Measurements from ENCODE around the gene MAGEB16. TPM values are rescaled to one million over a fixed set of nuclear protein-coding genes. Genes with fewer than 3 reads are reported as not detected.

Gene MAGEB16
- total RNA-seq, 1 experiment from 2014 or later: not detected

DNA sequence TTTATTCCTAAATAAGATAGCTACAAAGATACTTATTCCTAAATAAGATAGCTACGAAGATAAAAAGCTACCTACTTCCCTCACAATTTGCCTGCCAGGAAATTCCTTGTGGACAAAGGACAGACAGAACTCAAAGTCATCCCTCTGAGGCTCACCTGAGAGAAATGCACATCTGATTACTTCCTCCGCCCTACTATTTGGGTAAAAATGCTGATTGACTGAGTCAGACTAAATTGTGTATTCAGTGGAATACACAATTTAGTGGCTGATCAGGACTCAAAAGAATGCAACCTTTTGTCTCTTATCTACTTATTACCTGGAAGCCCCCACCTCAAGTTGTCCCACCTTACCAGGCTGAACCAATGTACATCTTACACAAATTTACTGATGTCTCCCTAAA is 10.3 kb upstream of the MAGEB16 start:
- Mint-ChIP-seq H3K36me3 (ENCODE audit: insufficient read depth, unreplicated experiment) (no peaks in the 10 kb centered on the region), H3K27ac (ENCODE audit: low read depth, unreplicated experiment) (no peak overlapping the region), H3K9me3 (ENCODE audit: unreplicated experiment) (no peaks in the 10 kb centered on the region), H3K27me3 (ENCODE audit: insufficient read depth, unreplicated experiment) (peaks cover 33% of the 10 kb centered on the region), H3K4me1 (ENCODE audit: insufficient read depth, unreplicated experiment) (no peaks in the 10 kb centered on the region), H3K4me3 (ENCODE audit: unreplicated experiment) (no peak overlapping the region)
- TF ChIP-seq, protein P1, sequence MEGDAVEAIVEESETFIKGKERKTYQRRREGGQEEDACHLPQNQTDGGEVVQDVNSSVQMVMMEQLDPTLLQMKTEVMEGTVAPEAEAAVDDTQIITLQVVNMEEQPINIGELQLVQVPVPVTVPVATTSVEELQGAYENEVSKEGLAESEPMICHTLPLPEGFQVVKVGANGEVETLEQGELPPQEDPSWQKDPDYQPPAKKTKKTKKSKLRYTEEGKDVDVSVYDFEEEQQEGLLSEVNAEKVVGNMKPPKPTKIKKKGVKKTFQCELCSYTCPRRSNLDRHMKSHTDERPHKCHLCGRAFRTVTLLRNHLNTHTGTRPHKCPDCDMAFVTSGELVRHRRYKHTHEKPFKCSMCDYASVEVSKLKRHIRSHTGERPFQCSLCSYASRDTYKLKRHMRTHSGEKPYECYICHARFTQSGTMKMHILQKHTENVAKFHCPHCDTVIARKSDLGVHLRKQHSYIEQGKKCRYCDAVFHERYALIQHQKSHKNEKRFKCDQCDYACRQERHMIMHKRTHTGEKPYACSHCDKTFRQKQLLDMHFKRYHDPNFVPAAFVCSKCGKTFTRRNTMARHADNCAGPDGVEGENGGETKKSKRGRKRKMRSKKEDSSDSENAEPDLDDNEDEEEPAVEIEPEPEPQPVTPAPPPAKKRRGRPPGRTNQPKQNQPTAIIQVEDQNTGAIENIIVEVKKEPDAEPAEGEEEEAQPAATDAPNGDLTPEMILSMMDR (IDR thresholded peaks at IDR 0.05; ENCODE audit: unreplicated experiment): no peak
- intact Hi-C loops (cut with micrococcal nuclease): no loop called here
- CTCF ChIA-PET: interaction anchor here (0.6 kb wide), 1 partner anchor 8 kb away, joined by 4 read pairs; no protein-coding TSS in a partner anchor
- BruUV-seq (replicated peaks): no TSS peak
- no peak for DNase-seq (ENCODE audit: unreplicated experiment)
- POLR2A ChIA-PET: no interaction called here

DNA sequence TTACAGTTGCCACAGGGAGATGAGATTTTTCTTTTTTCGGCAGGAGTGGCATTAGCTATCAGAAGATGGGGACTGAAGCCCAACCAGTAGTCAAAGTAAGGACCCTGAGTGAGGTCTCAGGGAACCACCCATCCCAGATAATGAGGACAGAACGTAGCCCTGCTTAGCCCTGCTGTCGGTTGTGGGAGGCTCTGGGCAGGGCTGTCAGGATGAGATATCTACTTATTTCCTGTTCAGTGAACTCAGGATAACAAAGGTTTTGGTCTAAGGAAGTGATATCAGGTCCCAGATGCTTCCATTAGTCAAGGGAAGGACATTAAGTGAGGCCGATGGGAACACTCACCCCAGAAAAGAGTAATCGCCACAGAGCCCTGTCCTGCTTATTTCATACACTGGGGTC is 2.3 kb downstream of the MAGEB16 start:
- POLR2A ChIA-PET: no interaction called here
- no TSS peak for BruUV-seq (replicated peaks)
- DNase-seq (ENCODE audit: unreplicated experiment): no peak

DNA sequence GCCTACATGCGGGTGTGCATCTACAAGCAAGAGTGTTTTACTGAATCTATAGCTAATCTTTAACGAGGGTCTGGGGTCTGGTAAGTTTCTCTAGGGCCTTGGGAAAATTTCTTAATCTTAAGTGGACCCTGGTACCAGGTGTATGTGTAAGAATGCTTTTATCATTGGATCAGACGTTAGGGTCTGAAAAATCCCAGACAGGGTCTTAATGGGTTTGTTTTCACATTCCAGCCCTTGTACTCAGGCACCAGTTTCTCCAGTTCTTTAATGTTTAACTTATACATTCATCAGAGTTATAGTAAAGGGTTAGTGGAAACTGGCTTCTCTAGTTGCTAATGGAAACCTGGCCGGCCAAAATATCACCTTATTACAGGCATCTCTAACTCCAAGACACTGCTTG is 11.6 kb downstream of the MAGEB16 start:
- BruUV-seq (replicated peaks): no TSS peak
- peaks cover 45% of the 10 kb centered on the region for H3K27me3 Mint-ChIP-seq (ENCODE audit: insufficient read depth, unreplicated experiment)
- no peaks in the 10 kb centered on the region for H3K36me3 Mint-ChIP-seq (ENCODE audit: insufficient read depth, unreplicated experiment)
- no peaks in the 10 kb centered on the region for H3K9me3 Mint-ChIP-seq (ENCODE audit: unreplicated experiment)
- POLR2A ChIA-PET: no interaction called here
- CTCF ChIA-PET: no interaction called here
- TF ChIP-seq, protein P1 (IDR thresholded peaks at IDR 0.05; ENCODE audit: unreplicated experiment): no peak
- no peaks in the 10 kb centered on the region for H3K4me1 Mint-ChIP-seq (ENCODE audit: insufficient read depth, unreplicated experiment)
- no peak overlapping the region for H3K4me3 Mint-ChIP-seq (ENCODE audit: unreplicated experiment)
- intact Hi-C loops (cut with micrococcal nuclease): no loop called here
- H3K27ac Mint-ChIP-seq (ENCODE audit: low read depth, unreplicated experiment): no peak overlapping the region
- no peak for DNase-seq (ENCODE audit: unreplicated experiment)

More for the DNA sequence above, 2.3 kb downstream of the MAGEB16 start:
- H3K9me3 Mint-ChIP-seq (ENCODE audit: unreplicated experiment): no peaks in the 10 kb centered on the region
- intact Hi-C loops (cut with micrococcal nuclease): no loop called here
- no peak overlapping the region for H3K4me3 Mint-ChIP-seq (ENCODE audit: unreplicated experiment)
- H3K36me3 Mint-ChIP-seq (ENCODE audit: insufficient read depth, unreplicated experiment): no peaks in the 10 kb centered on the region
- peaks cover 9% of the 10 kb centered on the region for H3K27me3 Mint-ChIP-seq (ENCODE audit: insufficient read depth, unreplicated experiment)
- H3K27ac Mint-ChIP-seq (ENCODE audit: low read depth, unreplicated experiment): no peak overlapping the region
- no peaks in the 10 kb centered on the region for H3K4me1 Mint-ChIP-seq (ENCODE audit: insufficient read depth, unreplicated experiment)
- CTCF ChIA-PET: no interaction called here
- TF ChIP-seq, protein P1 (IDR thresholded peaks at IDR 0.05; ENCODE audit: unreplicated experiment): no peak

DNA sequence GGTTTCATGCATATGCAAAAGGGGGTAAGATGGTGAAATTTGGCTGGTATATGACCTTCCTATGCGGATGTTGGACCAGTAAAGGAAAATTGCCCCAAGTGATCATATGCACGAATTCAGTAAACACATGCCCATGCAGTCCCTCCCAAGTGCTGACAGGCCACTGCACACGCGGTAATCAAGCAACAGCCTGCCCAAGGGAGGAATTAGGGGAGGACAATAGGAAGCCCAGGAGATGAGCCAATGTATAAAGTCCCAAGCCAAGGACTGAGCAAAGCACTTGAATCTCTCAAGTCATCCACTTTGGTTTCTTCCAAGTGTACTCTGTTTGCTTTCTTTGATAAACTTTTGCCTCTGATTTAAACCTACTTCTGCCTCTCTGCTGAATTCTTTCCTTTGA is 21.1 kb downstream of the MAGEB16 start:
- H3K36me3 Mint-ChIP-seq (ENCODE audit: insufficient read depth, unreplicated experiment): no peaks in the 10 kb centered on the region
- POLR2A ChIA-PET: no interaction called here

More for the DNA sequence above, 21.1 kb downstream of the MAGEB16 start:
- no peak for DNase-seq (ENCODE audit: unreplicated experiment)
- H3K9me3 Mint-ChIP-seq (ENCODE audit: unreplicated experiment): peaks cover 6% of the 10 kb centered on the region
- H3K4me1 Mint-ChIP-seq (ENCODE audit: insufficient read depth, unreplicated experiment): no peaks in the 10 kb centered on the region
- CTCF ChIA-PET: no interaction called here
- no peak overlapping the region for H3K4me3 Mint-ChIP-seq (ENCODE audit: unreplicated experiment)
- intact Hi-C loops (cut with micrococcal nuclease): no loop called here
- no TSS peak for BruUV-seq (replicated peaks)
- no peaks in the 10 kb centered on the region for H3K27me3 Mint-ChIP-seq (ENCODE audit: insufficient read depth, unreplicated experiment)
- TF ChIP-seq, protein P1 (IDR thresholded peaks at IDR 0.05; ENCODE audit: unreplicated experiment): no peak
- H3K27ac Mint-ChIP-seq (ENCODE audit: low read depth, unreplicated experiment): no peak overlapping the region

Measured in MCF 10A (cell line).